Endometrial microvascular endothelial cells (primary cell): Measurements from ENCODE around the gene FAHD2A. TPM values are rescaled to one million over a fixed set of nuclear protein-coding genes. Genes with fewer than 3 reads are reported as not detected.
"Not testable (repeated sequence)": the region's sequence is repeated elsewhere in the genome, so short reads cannot be mapped to it uniquely, and the experiment has no call there.

Experiments used
- in situ Hi-C: cut with HindIII; loops from 2 replicates; pipeline ENCODE4 v1.10.0; 2017; ENCODE audit warnings: low sequenced_read_pairs, low pct_unique_long_range_greater_than_20kb; ENCODE audit errors: inconsistent ontology term
- total RNA-seq: library from RNA; depleted of rRNA; stranded (reverse); fragments of >200 nt; gene quantifications from one replicate; pipeline ENCODE4 v1.2.3, GENCODE V29; 2015; ENCODE audit errors: inconsistent ontology term

The FAHD2A gene
- total RNA-seq, 1 donor from 2014 or later: 35.2 TPM

DNA sequence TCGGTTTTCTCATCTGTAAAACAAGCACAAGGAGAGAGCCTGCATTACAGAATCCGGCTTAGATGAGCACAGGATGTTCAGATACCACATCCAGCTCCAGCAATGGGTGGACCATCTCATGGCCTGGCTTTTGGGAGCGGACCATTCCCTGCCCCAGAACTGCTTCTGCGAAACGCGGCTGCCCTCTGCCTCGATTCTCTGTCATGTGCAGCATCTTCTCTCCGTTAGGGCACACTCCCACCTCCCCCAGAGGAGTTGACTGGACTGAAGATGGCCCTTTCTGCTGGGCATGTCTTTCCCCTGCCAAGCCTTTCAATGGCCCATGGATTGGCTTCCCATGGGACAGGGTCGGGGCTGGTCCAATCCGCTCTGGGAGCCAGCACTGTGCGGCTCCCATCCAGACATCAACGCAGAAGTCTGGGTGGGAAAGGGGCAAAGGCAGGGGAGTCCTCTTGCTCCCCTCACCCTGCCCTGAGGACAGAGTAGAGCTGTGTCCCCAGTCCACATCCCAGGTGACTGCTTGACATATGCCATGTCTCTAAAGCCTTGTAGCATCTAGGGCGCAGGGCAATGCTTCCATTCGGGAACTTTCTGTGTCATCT, 14.3 kb upstream of the FAHD2A start:
- in situ Hi-C loops: no loop called here

DNA sequence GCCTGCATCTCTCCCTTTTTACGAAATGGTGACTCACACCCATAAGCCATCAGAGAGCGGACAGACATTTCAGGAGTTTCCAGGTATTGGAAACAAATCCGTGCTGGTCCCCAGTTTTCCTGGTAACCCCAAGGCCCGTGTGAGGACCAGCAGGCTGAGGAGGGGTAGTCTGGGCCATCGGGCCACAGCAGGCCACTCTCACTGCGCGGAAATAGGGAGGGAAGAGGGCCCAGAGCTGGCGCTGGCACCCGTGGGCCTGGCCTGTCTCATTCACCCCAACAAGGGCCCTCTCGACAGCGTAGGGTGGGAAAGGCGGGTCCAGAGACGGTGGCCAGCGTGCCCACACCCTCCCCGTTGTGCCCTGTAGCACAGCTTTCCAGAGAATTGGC, 13.7 kb upstream of the FAHD2A start:
- in situ Hi-C loops: no loop called here

DNA sequence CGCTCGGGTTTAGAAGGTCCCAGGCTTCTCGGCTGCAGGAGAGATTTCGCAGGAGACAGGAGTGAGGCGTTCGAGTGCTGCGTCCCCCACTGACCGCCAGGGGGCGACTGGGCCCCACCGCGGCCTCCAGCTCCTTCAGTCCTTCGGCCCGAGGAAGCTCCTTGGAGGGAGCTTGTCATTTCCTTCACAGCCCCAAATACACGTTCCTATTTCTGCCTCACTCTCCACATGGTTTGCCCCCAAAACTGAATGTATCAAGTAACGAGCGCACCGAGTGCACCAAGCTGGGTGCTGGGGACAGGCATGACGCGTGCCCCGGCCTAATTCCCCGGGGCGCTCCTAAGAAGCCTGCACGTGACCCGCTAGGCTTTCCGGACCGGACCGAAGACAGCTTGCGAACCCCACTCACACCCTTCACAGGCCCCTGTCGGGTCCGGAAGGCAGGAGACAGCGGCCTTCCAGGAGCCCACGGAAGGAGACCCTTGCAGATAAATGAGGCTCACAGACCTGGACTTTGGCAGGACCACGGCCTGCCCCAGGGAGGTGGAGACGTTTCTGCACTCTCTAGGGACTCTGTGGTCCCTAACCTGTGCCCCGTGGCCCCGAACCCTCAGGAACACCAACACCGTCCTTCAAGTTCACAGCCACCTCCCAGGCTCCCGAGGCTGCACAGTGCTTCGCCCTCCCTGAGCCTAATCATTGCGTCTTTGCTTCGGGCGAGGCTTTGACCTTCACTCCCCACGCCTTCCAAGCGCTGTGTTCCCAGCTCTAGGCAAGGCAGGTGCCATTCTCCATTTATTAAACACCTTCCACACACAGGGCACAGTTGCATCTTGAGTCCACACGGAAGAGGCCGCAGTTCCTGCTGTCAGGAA, 13.0 kb upstream of the FAHD2A start:
- in situ Hi-C loops: no loop called here

DNA sequence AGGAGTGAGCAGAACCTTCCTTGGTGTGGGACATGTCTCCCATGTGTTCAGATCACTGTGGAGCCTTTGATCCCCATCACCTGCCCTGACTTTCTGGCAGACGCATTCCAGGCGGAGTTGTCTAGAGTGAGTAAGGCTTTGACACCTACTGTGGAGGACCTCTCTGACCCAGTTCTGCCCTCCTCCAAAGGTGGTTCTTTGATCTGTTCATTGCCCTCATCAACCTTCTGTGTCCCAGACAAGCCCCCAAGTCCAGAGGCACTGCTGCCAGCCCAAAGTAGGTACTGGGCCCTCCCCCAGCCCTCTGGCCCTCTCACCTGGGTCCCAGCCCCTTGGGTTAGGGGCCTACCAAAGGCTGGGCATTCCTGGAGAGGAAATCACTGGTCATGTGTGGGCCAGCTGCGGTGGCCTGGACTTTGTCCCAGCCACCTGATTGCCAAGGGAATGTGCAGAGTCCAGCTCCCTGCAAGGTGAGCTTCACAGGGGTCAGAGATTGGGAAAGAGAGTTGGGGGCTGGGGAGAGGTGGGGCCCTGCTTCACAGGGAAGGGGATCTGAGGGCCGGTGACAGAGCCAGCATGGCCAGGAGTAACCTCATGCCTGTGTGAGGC, 12.1 kb upstream of the FAHD2A start:
- in situ Hi-C loops: no loop called here

DNA sequence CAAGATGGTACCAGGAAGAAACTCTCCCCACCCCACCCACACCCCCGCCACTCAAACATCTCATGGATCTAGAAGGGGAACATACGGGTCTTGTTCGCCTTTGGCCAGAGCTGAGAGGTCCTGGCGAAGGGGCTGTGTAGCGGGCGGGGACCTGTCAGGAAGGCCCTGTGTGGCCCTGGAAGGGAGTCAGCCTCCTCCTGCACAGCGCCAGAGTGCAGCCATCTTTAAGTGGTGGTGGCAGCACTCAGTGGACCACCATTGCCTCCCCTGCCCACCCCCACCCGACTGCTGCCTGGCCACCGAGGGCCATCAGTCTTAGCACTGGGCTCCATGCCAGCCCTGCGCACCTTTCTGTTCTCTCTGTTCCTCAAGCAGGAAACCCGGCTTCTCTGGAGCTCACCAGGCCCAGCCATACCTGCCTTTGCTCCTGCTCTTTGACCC, 11.6 kb upstream of the FAHD2A start:
- in situ Hi-C loops: no loop called here

DNA sequence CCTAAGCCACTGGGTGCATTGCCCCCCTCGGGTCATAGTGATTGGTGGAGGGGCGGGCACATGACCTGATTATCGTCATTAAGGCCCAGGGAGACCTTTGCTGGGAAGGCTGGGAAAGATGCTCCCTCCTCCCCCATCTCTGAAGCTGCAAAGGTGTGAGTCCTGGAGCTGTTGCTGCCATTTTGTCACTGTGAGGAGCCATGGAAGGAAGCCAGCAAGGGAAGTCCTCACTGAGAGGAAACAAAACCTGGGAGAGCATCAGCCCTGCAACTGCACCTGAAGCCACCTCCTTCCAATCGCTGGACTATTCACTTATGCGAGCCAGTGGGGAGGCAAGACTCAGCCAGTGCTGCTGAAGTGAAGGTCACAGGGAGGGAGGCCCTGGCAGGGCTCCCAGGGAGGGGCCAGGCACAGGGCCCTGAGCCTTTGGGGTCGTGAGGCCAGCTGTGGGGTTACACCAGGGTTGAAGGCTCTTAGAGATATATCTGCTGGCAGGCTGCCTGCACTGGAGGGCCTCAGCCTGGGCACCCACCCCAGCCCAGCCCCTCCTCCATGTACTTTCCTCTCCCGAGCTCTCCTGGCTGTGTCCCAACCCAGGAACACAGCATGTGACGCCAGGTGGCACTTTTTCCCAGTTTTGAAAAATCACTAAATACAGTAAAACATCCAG, 10.7 kb upstream of the FAHD2A start:
- in situ Hi-C loops: no loop called here

DNA sequence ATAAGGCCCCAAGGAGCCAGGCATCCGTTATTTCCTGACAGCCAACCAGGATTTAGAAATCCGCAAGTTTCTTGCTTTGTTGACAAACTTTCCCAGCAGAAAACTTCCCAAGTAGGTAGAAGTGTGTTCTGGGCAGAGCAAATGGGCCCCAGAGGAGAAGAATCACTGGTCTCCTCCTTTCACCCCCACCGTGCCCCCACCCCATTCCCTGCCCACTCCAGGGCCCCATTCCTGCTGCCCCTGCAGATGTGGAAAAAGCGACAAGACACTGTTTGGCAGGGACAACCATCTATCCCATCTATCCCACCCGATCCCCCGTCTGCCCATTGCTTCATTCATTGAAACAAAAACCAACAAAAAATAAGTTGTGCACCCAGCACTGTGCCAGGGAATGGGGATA, 10.2 kb upstream of the FAHD2A start:
- in situ Hi-C loops: no loop called here

DNA sequence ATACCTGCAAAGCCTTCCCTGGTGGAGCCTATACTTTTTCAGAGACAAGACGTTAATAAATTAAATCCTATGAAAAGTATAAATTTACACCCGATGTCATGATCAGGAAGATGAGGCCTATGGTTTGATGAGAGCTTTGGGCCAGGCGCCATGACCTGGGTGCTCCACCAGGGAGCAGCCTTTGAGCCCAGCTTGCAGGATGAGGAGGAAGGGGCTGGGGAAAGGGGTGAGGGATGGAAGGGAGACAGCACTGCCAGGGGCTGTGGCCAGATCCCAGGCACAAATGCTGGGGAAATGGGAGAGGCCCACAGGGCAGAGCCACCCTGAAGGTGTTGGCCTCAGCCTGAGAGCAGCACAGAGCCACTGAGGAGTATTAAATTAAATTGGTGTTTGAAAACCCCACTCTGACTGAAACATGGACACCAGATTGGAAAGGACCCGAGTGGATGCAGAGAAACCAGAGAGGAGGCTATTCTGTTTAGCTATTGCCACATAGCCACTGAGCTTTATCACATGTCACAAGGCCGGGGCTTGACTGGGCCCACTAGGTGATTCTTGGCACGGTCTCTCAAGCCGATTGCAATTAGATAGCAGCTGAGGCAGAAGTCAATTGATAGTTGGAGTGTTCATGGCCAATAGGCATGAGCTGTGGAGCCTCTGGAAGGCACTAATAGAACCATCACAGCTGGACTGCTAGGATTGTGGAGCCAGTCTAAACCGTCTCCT, 9.6 kb upstream of the FAHD2A start:
- in situ Hi-C loops: no loop called here

DNA sequence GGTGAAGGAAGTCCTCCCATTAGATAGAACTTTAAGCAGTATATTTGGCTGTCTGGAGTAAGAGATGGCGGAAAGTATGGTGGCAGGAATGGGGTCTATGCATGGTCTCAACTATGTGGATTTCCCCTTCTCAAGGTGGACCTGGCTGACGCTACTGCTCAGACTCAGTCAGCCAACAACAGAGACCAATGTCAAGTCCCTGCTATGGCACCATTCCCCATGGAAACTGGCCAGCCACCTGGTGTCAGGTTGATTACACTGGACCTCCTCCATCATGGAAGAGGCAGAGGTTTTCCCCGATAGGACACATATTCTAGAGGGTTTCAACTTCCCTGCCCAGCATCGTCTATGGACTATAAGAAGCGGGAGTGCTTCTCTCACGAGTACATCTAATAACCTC, 8.6 kb upstream of the FAHD2A start:
- in situ Hi-C loops: no loop called here

DNA sequence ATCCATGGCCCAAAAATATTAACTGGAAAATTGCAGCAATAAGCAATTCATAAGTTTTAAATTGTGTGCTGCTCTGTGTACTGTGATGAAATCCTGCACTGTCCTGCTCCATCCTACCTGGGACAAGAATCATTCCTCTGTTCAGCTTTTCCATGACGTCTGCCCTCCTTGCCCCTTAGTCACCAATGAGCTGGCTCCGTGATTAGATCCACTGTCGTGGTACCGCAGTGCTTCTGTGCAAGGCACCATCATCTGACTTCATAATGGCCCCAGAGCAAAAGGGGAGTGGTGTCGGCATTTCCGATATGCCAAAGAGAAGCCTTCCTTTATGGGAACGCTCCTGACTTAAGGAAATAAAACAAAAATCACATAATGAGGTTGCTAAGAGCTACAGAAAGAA, 3.4 kb upstream of the FAHD2A start:
- in situ Hi-C loops: no loop called here

DNA sequence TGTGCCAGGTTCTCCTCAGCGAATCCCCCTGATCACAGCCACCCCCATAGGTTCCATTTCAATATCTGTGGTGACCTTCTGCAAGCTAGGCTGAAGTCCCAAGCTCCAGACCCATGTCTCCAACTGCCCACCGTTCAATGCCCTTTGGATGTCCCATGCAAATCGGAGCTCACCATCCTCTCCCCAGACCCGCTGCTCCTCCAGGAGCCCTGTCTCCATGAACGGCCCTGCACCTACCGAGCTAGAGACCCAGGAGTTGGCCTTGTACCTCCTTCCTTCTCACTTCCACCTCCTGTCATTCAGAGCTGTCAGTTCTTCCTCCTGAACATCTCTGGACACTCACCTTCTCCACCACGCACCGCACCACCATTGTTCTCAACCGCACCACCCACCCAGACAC, 1.0 kb upstream of the FAHD2A start:
- in situ Hi-C loops: no loop called here

DNA sequence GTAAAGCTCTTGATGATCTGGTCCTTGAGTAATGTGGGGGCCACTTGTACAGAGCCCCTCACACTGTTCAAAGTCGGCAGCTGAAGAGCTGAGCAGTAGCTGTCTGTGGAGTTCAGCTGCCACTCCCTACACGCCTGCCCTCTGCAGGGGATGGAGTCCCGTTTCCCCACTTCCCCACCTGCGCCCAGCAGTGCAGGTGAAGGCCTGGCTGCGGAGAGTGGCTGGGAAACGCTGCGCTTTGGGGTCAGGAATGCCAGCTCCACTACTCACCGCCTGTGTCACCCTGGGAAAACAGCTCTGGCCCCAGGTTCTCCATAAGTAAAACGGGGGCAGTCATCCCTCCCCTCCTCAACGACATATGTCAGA, 521 bp upstream of the FAHD2A start:
- in situ Hi-C loops: not testable (repeated sequence)

DNA sequence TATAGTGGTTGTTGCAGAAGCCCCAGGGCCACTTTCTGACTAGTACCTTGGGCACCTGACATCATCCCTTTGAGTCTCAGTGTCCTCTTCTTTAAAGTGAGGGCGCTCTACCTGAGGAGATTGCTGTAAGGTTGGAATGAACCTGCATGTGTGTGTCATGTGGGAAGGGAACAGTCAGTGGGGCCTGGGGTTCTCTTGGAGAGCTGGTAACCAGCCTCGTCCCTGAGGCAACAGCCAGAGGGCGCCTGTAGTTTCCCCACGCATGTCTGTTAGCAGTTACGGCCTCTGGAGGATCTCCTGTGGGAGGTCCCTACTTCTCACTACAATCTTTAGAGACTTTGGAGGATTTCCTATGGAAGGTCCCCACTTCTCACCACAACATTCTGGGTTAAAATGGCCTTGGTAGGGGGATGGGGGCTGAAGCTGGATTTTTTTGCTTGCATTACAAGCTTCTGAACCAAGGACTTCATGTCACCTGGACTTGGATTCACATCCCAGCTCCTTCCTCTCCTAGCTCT, 755 bp downstream of the FAHD2A start:
- in situ Hi-C loops: not testable (repeated sequence)

DNA sequence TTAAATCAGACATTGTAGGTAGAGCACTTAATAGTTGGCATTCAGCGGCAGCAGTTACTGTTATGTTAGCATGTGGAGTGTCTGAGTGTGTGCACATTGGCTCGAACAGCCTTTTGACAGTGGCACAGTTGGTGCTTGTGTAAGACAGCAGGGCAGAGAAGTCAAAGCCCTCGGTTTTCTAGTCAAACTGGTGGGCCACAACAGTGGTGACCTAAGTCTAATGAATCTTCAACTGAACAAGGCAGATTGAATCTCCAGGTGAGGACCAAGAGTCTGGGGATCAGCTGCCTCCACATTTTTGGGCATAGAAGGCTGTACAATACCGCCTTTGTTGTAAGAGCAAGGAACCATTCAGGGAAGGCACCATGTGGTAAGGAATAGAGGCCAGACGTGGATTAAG, 1.3 kb downstream of the FAHD2A start:
- in situ Hi-C loops: not testable (repeated sequence)

DNA sequence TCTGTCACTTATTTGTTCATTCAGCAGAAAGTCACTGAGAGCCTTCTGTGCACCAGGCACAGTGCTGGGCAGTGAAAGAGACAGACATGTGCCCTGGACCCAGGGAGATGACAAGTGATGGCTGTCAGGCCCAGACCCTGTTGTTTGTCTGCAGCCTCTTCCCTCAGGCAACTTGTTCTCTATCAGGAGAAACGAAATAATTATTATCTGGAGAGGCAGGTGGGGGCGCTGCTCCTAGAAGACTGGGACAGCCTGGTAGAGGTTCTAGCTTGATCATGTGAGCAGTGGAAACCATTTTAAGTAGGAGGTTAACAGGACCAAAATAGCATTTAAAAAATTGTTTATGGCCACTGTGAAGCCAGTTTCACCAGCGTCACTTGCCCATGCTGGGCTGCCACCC, 2.2 kb downstream of the FAHD2A start:
- in situ Hi-C loops: not testable (repeated sequence)

DNA sequence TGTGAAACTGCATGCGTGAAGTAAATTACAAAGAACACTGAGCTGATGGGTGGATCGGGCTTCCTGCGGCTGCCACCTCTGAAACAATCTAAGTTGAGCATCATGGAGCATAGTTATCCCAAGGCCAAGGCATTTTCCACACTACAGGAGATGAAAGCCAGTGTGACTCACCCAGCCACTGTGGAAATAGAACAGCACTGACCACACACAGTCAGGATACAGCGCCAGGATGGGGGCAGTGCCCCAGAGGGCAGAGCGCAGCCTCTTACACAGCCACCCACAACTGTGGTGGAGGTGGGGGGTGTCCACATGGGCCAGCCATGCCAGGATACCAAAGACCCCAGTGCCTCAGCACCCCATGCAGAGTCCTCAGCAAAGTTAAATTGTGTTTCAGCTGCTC, 8.7 kb downstream of the FAHD2A start:
- in situ Hi-C loops: not testable (repeated sequence)

DNA sequence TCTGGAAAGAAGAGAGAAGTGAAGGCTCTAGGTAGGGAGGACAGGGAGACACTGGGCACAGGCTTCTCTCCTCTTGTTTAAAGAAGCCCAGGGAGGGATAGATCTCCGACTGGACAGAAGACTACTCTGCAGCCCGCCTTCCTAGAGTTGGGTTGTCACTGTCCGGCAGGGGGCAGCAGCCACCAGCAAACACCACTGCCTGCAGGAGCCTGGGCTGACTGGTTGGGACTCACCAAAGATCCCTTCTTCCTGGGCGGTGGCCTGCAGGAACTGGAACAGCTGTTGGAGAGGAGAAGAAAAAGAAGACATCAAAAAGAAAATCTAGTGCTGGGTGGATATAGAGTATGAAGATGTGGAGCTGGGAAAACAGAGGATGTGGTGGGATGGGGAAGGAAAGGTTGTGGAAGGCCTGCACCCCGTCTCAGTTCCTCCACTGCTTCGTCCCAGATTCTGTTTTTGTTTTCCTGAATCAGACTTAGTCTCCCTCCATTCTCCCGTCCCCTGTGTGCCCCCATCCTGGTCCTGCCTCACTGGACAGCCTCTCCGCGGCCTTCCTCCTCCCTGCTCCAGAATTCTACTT, 11.6 kb downstream of the FAHD2A start:
- in situ Hi-C loops: not testable (repeated sequence)

DNA sequence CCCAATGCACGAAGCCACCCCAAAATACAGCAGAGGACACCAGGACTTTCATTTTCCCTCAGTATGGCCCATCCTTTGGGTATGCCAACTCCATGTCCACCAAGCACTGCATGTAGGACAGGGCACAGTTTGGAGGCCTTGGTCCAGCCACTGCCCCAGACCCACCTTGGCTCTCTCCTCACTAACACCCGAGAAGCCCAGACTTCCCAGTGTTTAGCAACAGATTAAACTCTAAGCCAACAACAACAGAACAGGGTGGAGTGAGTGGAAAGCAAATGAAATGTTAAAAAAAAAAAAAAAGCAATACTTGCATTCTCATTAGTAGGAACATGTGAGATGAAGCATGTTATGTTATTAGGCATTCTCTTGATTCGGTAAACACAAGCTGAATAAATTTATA, 12.6 kb downstream of the FAHD2A start:
- in situ Hi-C loops: not testable (repeated sequence)
